CD4-positive, alpha-beta memory T cell (primary cell): ENCODE measurements around the gene KRTAP5-7. TPM values are rescaled to one million over a fixed set of nuclear protein-coding genes. Genes with fewer than 3 reads are reported as not detected.
"Not testable (repeated sequence)": the region's sequence is repeated elsewhere in the genome, so short reads cannot be mapped to it uniquely, and the experiment has no call there.

Experiments
- CTCF ChIA-PET: fragments of 350-600 bp; sonication (Branson Sonifier 250); formaldehyde crosslinking; loops from one replicate; lab custom pipeline; 2021; ENCODE audit warnings: inconsistent platforms; ENCODE audit not compliant: partially characterized antibody; lab: Charles Lee
- POLR2A ChIA-PET: fragments of 350-600 bp; sonication (Branson Sonifier 250); formaldehyde crosslinking; loops from one replicate; lab custom pipeline; 2021; ENCODE audit not compliant: partially characterized antibody; lab: Charles Lee
- DNase-seq, 5 donors: peaks; one replicate each; pipeline versions ENCODE4 v3.0.0 to v3.0.0-alpha.2; 2020 to 2022; ENCODE audit warnings: mixed read lengths in 1 of 5
- H3K27ac ChIP-seq: one replicate; pipeline ENCODE4 v1.7.0; 2013; ENCODE audit warnings: low read depth, low read length
- H3K27me3 ChIP-seq: 2 replicates; pipeline ENCODE4 v1.7.0; 2013; ENCODE audit warnings: mild to moderate bottlenecking, low read length, moderate library complexity; ENCODE audit not compliant: insufficient read depth
- H3K36me3 ChIP-seq: 2 replicates; pipeline ENCODE4 v1.7.0; 2013; ENCODE audit warnings: mild to moderate bottlenecking, low read length, moderate library complexity; ENCODE audit not compliant: insufficient read depth
- H3K4me1 ChIP-seq: 2 replicates; pipeline ENCODE4 v1.7.0; 2013; ENCODE audit warnings: mild to moderate bottlenecking, low read length, moderate library complexity; ENCODE audit not compliant: insufficient read depth
- H3K4me3 ChIP-seq, 2 donors: one replicate each; pipeline ENCODE4 v1.7.0; 2013; ENCODE audit warnings: low read length in 2 of 2, mild to moderate bottlenecking in 1 of 2
- H3K9me3 ChIP-seq, 2 donors: one replicate each; pipeline ENCODE4 v1.7.0; 2013; ENCODE audit warnings: low read length in 2 of 2, control low read depth in 1 of 2; ENCODE audit not compliant: control insufficient read depth in 1 of 2
- H3K27ac Mint-ChIP-seq, 7 donors: one replicate each; pipeline ENCODE4 v1.8.0; 2020 to 2021; ENCODE audit warnings: mixed read lengths in 7 of 7, mild to moderate bottlenecking in 6 of 7, inconsistent platforms in 3 of 7, moderate library complexity in 3 of 7
- H3K27me3 Mint-ChIP-seq, 2 donors: one replicate each; pipeline ENCODE4 v1.8.0; 2020 to 2021; ENCODE audit warnings: mixed read lengths in 2 of 2
- H3K36me3 Mint-ChIP-seq, 2 donors: one replicate each; pipeline ENCODE4 v1.8.0; 2020 to 2021; ENCODE audit warnings: mixed read lengths in 2 of 2, inconsistent platforms in 1 of 2, mild to moderate bottlenecking in 1 of 2
- H3K4me1 Mint-ChIP-seq, 4 donors: one replicate each; pipeline ENCODE4 v1.8.0; 2020 to 2021; ENCODE audit warnings: mixed read lengths in 4 of 4, mild to moderate bottlenecking in 1 of 4
- H3K4me3 Mint-ChIP-seq, 8 donors: one replicate each; pipeline ENCODE4 v1.8.0; 2020 to 2021; ENCODE audit warnings: mixed read lengths in 8 of 8, mild to moderate bottlenecking in 7 of 8, moderate library complexity in 6 of 8, inconsistent platforms in 3 of 8
- H3K9me3 Mint-ChIP-seq, 8 donors: one replicate each; pipeline ENCODE4 v1.8.0; 2020 to 2021; ENCODE audit warnings: mixed read lengths in 8 of 8, mild to moderate bottlenecking in 5 of 8, inconsistent platforms in 3 of 8, moderate library complexity in 1 of 8
- intact Hi-C: fragments of 100-400 bp; cut with micrococcal nuclease; formaldehyde crosslinking; loops from one replicate; pipeline ENCODE4 v1.15.1; 2023
- polyA plus RNA-seq, 2 donors: library from polyadenylated mRNA; unstranded; fragments of 300-500 nt; fragmentation: Illumina TruSeq; gene quantifications; one replicate each; pipeline ENCODE4 v1.2.3, GENCODE V29; 2021
- total RNA-seq, 2 experiments: library from RNA; stranded (reverse); gene quantifications; one replicate each; pipeline ENCODE4 v1.2.3, GENCODE V29; 2021

KRTAP5-7 gene
- total and polyA plus RNA-seq, 4 experiments from 2014 or later = not detected

DNA sequence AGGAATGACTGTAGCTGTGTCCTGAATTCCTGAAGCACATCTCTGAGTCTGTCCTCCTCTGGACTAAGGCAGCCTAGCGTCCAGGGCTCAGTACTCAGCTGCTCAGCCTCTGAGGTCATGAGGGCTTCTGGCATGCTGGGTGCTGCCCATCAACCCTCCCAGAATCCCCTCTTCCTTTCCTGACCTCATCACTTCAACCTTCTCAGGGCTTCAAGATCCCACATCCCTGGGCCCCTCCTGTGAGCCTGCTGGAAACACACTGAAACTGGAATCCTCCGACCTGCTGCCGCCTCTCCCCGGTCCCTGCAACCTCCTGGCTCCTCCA, 11.6 kb downstream of the KRTAP5-7 start:
- Mint-ChIP-seq H3K4me3 (no peak overlapping the region), H3K36me3 (peaks cover 0 to 7% of the 10 kb centered on the region in 2 donors), H3K4me1 (no peaks in the 10 kb centered on the region), H3K9me3 (peaks cover 0 to 18% (median 8%) of the 10 kb centered on the region in 8 donors), H3K27ac (no peak overlapping the region), H3K27me3 (peaks cover 12 to 34% of the 10 kb centered on the region in 2 donors)
- Histone ChIP-seq H3K36me3 (no peaks in the 10 kb centered on the region), H3K9me3 (no peaks in the 10 kb centered on the region), H3K27ac (no peak overlapping the region), H3K4me3 (no peak overlapping the region), H3K4me1 (no peaks in the 10 kb centered on the region), H3K27me3 (no peaks in the 10 kb centered on the region)
- intact Hi-C loops = no loop called here
- CTCF ChIA-PET = no interaction called here
- POLR2A ChIA-PET = no interaction called here
- DNase-seq = no peak

DNA sequence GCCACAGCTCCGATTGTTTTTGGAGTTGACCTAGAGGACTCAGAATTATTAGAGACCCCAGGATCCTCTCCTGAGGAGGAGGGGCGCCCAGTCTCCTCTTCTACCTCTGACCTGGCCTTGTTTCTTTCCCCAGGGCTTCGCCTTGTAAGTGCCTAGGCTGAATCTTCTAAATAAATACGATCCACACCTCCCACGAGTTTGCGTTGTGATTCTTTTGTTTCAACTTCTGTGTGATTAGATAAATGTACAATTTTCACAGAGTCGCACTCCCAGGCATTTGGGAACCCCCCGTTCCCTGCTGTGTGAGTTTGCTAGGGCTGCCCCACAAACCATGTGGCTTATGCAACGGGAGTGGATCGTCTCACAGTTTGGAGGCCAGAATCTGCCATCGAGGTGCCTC, 11.9 kb downstream of the KRTAP5-7 start:
- CTCF ChIA-PET = no interaction called here

GRCh38 chr11:71539971-71540370, 12.9 kb downstream of the KRTAP5-7 start:
- H3K4me1 Mint-ChIP-seq, POLR2A ChIA-PET, DNase-seq, H3K27ac Mint-ChIP-seq, intact Hi-C loops, H3K36me3 Mint-ChIP-seq, H3K4me1 ChIP-seq, H3K4me3 ChIP-seq, H3K9me3 ChIP-seq, H3K27me3 ChIP-seq, H3K36me3 ChIP-seq, H3K27ac ChIP-seq, CTCF ChIA-PET, H3K4me3 Mint-ChIP-seq: not testable (repeated sequence)
- Mint-ChIP-seq H3K9me3 (peaks cover 0 to 18% (median 8%) of the 10 kb centered on the region in 8 donors), H3K27me3 (peaks cover 12 to 35% of the 10 kb centered on the region in 2 donors)

More for the DNA sequence above, 11.9 kb downstream of the KRTAP5-7 start:
- intact Hi-C loops = no loop called here
- no peak for DNase-seq
- Histone ChIP-seq H3K4me3 (no peak overlapping the region), H3K9me3 (no peaks in the 10 kb centered on the region), H3K4me1 (no peaks in the 10 kb centered on the region), H3K27me3 (no peaks in the 10 kb centered on the region), H3K27ac (no peak overlapping the region), H3K36me3 (no peaks in the 10 kb centered on the region)
- no peak overlapping the region for H3K27ac Mint-ChIP-seq
- POLR2A ChIA-PET = no interaction called here
- peaks cover 12 to 34% of the 10 kb centered on the region in 2 donors for H3K27me3 Mint-ChIP-seq
- peaks cover 0 to 7% of the 10 kb centered on the region in 2 donors for H3K36me3 Mint-ChIP-seq
- H3K4me1 Mint-ChIP-seq = no peaks in the 10 kb centered on the region
- H3K4me3 Mint-ChIP-seq = no peak overlapping the region
- peaks cover 0 to 18% (median 8%) of the 10 kb centered on the region in 8 donors for H3K9me3 Mint-ChIP-seq

- H3K36me3 Mint-ChIP-seq, CTCF ChIA-PET, H3K27ac Mint-ChIP-seq, H3K27ac ChIP-seq, H3K36me3 ChIP-seq, H3K4me1 Mint-ChIP-seq, H3K27me3 ChIP-seq, H3K4me3 ChIP-seq, POLR2A ChIA-PET, H3K4me1 ChIP-seq, DNase-seq, H3K9me3 ChIP-seq, H3K4me3 Mint-ChIP-seq, intact Hi-C loops: not testable (repeated sequence)
- H3K9me3 Mint-ChIP-seq = peaks cover 0 to 18% (median 8%) of the 10 kb centered on the region in 8 donors
- H3K27me3 Mint-ChIP-seq = peaks cover 12 to 39% of the 10 kb centered on the region in 2 donors
Measured at GRCh38 chr11:71540521-71541304, 13.6 kb downstream of the KRTAP5-7 start.

DNA sequence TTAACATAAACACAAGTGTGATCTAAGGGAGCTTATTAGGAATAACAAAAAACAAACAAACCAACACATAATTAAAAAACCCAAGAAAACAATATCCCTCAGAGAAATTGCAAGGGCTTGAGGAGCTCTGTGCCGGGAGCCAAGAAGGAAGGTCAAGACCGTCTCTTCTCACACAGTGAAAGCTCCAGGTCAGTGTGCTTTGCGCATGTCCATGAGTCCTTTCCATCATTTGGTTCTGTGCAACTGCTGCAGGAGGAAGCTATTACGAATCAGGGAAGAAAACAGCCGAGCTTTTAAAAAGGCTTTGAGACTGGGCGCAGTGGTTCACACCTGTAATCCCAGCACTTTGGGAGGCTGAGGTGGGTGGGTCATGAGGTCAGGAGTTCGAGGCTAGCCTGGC, 15.3 kb downstream of the KRTAP5-7 start:
- H3K4me1 ChIP-seq = no peaks in the 10 kb centered on the region
- POLR2A ChIA-PET = no interaction called here
- intact Hi-C loops = no loop called here
- H3K27ac ChIP-seq = no peak overlapping the region
- Mint-ChIP-seq H3K4me1 (no peaks in the 10 kb centered on the region), H3K27ac (no peak overlapping the region), H3K36me3 (peaks cover 0 to 7% of the 10 kb centered on the region in 2 donors), H3K9me3 (peaks cover 0 to 18% (median 8%) of the 10 kb centered on the region in 8 donors), H3K4me3 (no peak overlapping the region), H3K27me3 (peaks cover 11 to 41% of the 10 kb centered on the region in 2 donors)
- DNase-seq = no peak
- no peak overlapping the region for H3K4me3 ChIP-seq
- H3K9me3 ChIP-seq = no peaks in the 10 kb centered on the region
- no peaks in the 10 kb centered on the region for H3K36me3 ChIP-seq
- H3K27me3 ChIP-seq = no peaks in the 10 kb centered on the region
- CTCF ChIA-PET = no interaction called here

- no peaks in the 10 kb centered on the region for H3K27me3 ChIP-seq
- CTCF ChIA-PET = interaction anchor here (0.6 kb wide), 1 partner anchor 41 kb away, joined by 3 read pairs; no protein-coding TSS in a partner anchor
- DNase-seq = no peak
- Mint-ChIP-seq H3K27me3 (peaks cover 14 to 43% of the 10 kb centered on the region in 2 donors), H3K36me3 (peaks cover 0 to 7% of the 10 kb centered on the region in 2 donors), H3K4me3 (no peak overlapping the region), H3K9me3 (peaks cover 0 to 18% (median 8%) of the 10 kb centered on the region in 8 donors), H3K27ac (peak overlapping the region in 1 of 7 donors; percentile 34), H3K4me1 (no peaks in the 10 kb centered on the region)
- H3K36me3 ChIP-seq = no peaks in the 10 kb centered on the region
- no peak overlapping the region for H3K4me3 ChIP-seq
- intact Hi-C loops = no loop called here
- no peaks in the 10 kb centered on the region for H3K4me1 ChIP-seq
- no peak overlapping the region for H3K27ac ChIP-seq
- POLR2A ChIA-PET = no interaction called here
- H3K9me3 ChIP-seq = no peaks in the 10 kb centered on the region
Measured at GRCh38 chr11:71542879-71543777, 16.1 kb downstream of the KRTAP5-7 start.

DNA sequence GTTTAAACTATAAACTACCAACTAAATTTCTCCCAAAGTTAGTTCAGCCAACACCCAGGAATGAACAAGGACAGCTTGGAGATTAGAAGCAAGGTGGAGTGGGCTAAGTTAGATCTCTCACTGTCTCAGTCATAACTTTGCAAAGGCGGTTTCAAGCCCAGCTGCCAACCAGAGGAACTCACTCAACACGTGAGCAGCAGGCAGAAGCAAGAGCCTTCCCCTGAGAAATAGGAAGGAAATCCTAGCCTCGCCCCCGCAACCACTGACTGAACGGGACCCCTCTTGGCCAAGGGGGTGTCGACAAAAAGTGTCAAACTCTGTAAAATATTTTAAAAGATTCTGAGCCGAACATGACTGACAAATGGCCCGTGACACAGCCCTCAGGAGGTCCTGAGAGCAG, 16.8 kb downstream of the KRTAP5-7 start:
- Histone ChIP-seq H3K4me3 (no peak overlapping the region), H3K9me3 (no peaks in the 10 kb centered on the region), H3K27ac (no peak overlapping the region), H3K27me3 (no peaks in the 10 kb centered on the region), H3K36me3 (no peaks in the 10 kb centered on the region), H3K4me1 (no peaks in the 10 kb centered on the region)
- H3K27ac Mint-ChIP-seq = no peak overlapping the region
- H3K4me3 Mint-ChIP-seq = no peak overlapping the region
- ChIA-PET POLR2A (no interaction called here), CTCF (no interaction called here)
- peaks cover 17 to 42% of the 10 kb centered on the region in 2 donors for H3K27me3 Mint-ChIP-seq
- intact Hi-C loops = no loop called here
- peaks cover 0 to 18% (median 8%) of the 10 kb centered on the region in 8 donors for H3K9me3 Mint-ChIP-seq
- peaks cover 0 to 7% of the 10 kb centered on the region in 2 donors for H3K36me3 Mint-ChIP-seq
- H3K4me1 Mint-ChIP-seq = no peaks in the 10 kb centered on the region
- no peak for DNase-seq
